Measurements from ENCODE around the gene SLC17A7.

The SLC17A7 gene

DNA sequence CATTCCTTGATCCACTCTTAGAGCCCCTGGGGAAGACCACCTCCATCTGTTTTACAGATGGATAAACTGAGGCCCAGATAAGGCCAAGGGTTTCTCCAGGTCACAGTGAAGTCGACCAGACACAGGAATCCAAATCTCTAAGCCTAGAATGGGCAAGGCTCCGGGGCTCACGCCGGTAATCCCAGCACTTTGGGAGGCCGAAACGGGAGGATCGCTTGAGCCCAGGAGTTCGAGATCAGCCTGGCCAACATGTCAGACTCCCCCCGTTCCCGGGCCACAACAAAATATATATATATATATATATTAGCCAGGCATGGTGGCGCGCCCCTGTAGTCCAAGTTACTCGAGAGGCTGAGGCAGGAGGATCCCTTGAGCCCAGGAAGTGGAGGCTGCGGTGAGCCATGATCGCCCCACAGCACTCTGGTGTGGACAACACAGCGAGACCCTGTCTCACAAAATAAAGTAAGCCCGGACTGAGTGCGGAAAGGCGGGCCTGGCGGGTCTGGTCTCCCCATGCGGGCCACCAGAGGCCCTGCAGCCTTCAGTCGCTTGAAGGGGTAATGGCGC is 45.5 kb upstream of the SLC17A7 start:
- H3K36me3 ChIP-seq (ENCODE audit: insufficient read depth, insufficient read length, low read length) = peaks cover 42% of the 10 kb centered on the region
- H3K9ac ChIP-seq (ENCODE audit: insufficient read length, low read depth) = peak overlapping the region; percentile 71
- H3K4me1 ChIP-seq (ENCODE audit: insufficient read depth, insufficient read length) = peaks cover 3% of the 10 kb centered on the region
- TF ChIP-seq SUZ12 (IDR thresholded peaks at IDR 0.05; ENCODE audit: extremely low read depth, insufficient read depth, insufficient read length) = no peak
- no peak for TF ChIP-seq ZNF274 (IDR thresholded peaks at IDR 0.05; ENCODE audit: low read depth, low read length)
- TF ChIP-seq YY1 (IDR thresholded peaks at IDR 0.05; ENCODE audit: insufficient read depth, insufficient read length) = no peak
- peak overlapping the region; percentile 25 for H3K4me3 ChIP-seq (ENCODE audit: insufficient read length, low read depth)
- H3K9me3 ChIP-seq (ENCODE audit: insufficient read depth, low read length) = no peaks in the 10 kb centered on the region
- H3K27me3 ChIP-seq (ENCODE audit: insufficient read depth, insufficient read length) = no peaks in the 10 kb centered on the region
- DNase-seq (ENCODE audit: low read depth, low spot score) = no peak

DNA sequence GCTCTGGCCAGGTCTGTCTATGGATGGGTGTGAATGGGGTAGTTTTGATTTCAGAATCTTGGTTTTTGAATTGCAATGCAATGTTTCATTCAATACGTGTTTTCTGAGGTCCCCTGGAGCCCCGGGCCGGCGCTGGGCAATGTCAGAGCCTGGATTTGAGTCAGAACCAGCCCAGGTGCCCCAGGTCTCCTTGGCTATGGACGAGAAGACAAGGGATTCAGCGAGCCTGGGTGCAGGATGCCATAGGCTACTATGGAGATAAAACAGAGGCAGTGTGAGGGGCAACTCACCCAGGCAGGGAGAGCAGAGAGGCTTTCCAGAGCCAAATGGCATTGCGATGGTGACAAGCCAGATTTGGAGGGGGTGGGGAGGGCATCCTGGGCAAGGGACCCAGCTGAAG is 44.9 kb upstream of the SLC17A7 start:
- Histone ChIP-seq H3K4me1 (ENCODE audit: insufficient read depth, insufficient read length) (peaks cover 3% of the 10 kb centered on the region), H3K4me3 (ENCODE audit: insufficient read length, low read depth) (no peak overlapping the region), H3K9me3 (ENCODE audit: insufficient read depth, low read length) (no peaks in the 10 kb centered on the region), H3K36me3 (ENCODE audit: insufficient read depth, insufficient read length, low read length) (peaks cover 37% of the 10 kb centered on the region), H3K9ac (ENCODE audit: insufficient read length, low read depth) (peak overlapping the region; percentile 33), H3K27me3 (ENCODE audit: insufficient read depth, insufficient read length) (no peaks in the 10 kb centered on the region)
- no peak for TF ChIP-seq ZNF274 (IDR thresholded peaks at IDR 0.05; ENCODE audit: low read depth, low read length)
- DNase-seq (ENCODE audit: low read depth, low spot score) = no peak

DNA sequence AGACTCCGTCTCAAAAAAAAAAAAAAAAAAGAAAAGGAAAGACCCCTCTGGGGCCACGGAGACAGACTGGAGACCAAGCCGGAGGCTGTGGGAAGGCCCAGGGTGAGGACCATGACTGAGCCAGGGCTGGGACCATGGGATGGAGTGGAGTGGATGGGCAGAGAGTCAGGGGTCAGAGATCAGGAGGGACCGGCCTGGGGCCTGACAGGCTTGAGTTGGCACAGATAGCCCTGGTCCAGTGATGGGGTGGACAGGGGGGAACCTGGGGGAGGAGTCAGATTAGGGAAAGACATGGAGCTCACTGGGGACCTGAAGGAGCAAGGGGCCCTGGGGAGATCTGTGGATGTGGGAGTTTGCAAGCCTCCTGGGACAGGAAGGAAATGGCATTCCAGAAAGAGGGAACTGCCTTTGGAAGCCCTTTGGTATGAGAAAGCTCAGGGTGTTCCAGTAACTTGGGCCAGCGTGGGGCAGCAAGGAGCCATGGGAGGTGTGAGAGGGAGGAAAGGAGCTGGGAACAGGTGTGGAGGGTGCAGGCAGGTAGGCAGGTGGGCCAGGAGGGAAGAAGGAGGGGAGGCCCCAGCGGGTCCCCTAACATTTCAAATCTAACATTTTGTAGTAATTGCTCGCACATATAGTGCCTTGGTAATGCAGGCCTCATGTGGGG is 39.8 kb upstream of the SLC17A7 start:
- H3K9me3 ChIP-seq (ENCODE audit: insufficient read depth, low read length) = no peaks in the 10 kb centered on the region
- H3K27me3 ChIP-seq (ENCODE audit: insufficient read depth, insufficient read length) = no peaks in the 10 kb centered on the region
- no peak for DNase-seq (ENCODE audit: low read depth, low spot score)
- peak overlapping the region; percentile 32 for H3K9ac ChIP-seq (ENCODE audit: insufficient read length, low read depth)
- no peaks in the 10 kb centered on the region for H3K36me3 ChIP-seq (ENCODE audit: insufficient read depth, insufficient read length, low read length)
- no peak for TF ChIP-seq SUZ12 (IDR thresholded peaks at IDR 0.05; ENCODE audit: extremely low read depth, insufficient read depth, insufficient read length)
- no peak for TF ChIP-seq ZNF274 (IDR thresholded peaks at IDR 0.05; ENCODE audit: low read depth, low read length)
- no peak for TF ChIP-seq YY1 (IDR thresholded peaks at IDR 0.05; ENCODE audit: insufficient read depth, insufficient read length)
- peaks cover 4% of the 10 kb centered on the region for H3K4me1 ChIP-seq (ENCODE audit: insufficient read depth, insufficient read length)
- no peak overlapping the region for H3K4me3 ChIP-seq (ENCODE audit: insufficient read length, low read depth)

DNA sequence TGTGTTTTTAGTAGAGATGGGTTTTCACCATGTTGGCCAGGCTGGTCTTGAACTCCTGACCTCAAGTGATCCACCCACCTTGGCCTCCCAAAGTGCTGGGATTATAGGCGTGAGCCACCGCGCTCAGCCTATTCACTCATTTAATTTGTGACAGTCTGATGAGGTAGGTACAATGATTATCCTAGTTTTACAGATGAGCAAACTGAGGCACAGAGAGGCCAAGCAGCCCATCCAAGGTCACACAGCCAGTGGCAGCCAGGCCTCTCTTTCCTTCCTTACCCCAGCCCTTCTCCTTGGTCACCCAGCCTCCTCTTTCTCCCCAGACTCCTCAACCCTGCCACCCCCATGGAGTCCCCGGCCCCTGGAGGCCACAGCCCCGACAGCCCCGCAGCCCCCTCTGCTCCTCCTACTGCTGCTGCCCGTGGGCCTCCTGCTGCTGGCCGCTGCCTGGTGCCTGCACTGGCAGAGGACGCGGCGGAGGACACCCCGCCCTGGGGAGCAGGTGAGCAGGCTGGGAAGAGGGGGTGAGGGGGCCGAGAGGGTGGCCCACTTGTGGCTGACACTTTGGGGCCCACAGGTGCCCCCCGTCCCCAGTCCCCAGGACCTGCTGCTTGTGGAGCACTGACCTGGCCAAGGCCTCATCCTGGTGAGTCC is 38.8 kb upstream of the SLC17A7 start:
- Histone ChIP-seq H3K4me1 (ENCODE audit: insufficient read depth, insufficient read length) (peaks cover 4% of the 10 kb centered on the region), H3K4me3 (ENCODE audit: insufficient read length, low read depth) (no peak overlapping the region), H3K9ac (ENCODE audit: insufficient read length, low read depth) (no peak overlapping the region), H3K36me3 (ENCODE audit: insufficient read depth, insufficient read length, low read length) (no peaks in the 10 kb centered on the region), H3K9me3 (ENCODE audit: insufficient read depth, low read length) (no peaks in the 10 kb centered on the region), H3K27me3 (ENCODE audit: insufficient read depth, insufficient read length) (peaks cover 1% of the 10 kb centered on the region)
- no peak for DNase-seq (ENCODE audit: low read depth, low spot score)
- TF ChIP-seq SUZ12 (IDR thresholded peaks at IDR 0.05; ENCODE audit: extremely low read depth, insufficient read depth, insufficient read length) = no peak
- no peak for TF ChIP-seq ZNF274 (IDR thresholded peaks at IDR 0.05; ENCODE audit: low read depth, low read length)
- no peak for TF ChIP-seq YY1 (IDR thresholded peaks at IDR 0.05; ENCODE audit: insufficient read depth, insufficient read length)

DNA sequence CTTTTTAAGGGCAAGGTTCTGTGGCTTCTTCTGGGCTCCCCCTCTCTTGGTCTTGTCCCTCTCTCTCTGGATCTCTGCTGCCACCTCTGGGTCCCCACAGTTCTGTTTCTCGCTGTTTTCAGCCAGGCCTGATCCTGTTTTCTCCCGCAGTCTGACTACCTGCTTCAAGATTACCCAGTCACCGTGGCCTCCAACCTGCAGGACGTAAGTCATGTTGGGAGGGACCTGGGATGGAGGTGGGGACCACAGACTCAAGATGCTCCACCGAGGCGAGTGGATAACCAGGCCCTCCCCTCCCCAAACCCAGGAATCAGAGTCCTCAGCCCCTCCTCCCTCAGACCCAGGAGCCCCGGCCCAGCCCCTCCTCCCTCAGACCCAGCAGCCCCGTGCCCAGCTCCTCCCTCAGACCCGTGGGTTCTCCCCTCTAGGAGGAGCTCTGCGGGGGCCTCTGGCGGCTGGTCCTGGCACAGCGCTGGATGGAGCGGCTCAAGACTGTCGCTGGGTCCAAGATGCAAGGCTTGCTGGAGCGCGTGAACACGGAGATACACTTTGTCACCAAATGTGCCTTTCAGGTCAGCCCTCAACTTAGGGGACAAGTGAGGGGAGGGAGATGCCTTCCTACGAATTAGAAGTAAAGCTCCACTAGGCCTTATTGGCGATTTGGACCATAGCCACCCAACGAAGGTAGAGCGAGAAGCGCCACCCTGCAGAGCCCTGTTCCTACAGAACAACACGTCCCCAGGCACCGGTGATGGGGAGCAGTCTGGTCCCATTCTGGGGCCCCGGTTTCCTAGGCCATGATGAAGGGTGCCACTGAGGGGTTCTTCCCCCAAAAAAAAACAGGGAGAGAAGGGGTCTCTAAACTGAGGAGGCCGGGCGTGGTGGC is 34.9 kb upstream of the SLC17A7 start:
- H3K4me3 ChIP-seq (ENCODE audit: insufficient read length, low read depth) = no peak overlapping the region
- no peak overlapping the region for H3K9ac ChIP-seq (ENCODE audit: insufficient read length, low read depth)
- H3K9me3 ChIP-seq (ENCODE audit: insufficient read depth, low read length) = no peaks in the 10 kb centered on the region

DNA sequence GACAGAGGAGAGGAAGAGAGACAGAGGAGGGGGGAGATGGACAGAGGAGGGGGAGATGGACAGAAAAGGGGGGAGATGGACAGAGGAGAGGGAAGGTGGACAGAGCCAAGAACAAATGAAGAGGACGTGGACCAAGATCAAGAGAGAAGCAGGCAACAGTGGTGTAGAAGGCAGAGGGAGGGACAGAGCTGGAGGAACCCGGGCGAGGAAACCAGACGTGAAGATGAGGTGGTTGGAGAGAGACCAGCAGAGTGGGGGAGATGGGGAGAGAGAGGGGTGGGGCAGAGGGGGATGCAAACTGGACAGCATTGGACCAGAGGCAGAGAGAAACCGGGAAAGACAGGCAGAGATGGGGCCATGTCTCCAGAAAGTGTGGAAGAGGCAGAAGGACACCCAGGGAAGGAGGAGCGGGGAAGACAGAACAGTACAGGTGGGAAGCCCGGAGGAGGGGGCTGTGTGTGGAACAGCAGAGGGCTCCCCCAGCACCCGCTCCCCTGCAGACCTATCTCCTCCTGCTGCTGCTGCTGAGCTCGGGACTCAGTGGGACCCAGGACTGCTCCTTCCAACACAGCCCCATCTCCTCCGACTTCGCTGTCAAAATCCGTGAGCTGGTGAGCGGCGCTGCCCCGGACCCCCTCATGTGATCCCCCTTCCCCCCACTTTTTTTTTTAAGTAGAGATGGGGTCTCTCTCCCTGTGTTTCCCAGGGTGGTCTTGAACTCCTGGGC is 34.0 kb upstream of the SLC17A7 start:
- H3K9me3 ChIP-seq (ENCODE audit: insufficient read depth, low read length) = no peaks in the 10 kb centered on the region
- no peak overlapping the region for H3K9ac ChIP-seq (ENCODE audit: insufficient read length, low read depth)
- peaks cover 5% of the 10 kb centered on the region for H3K36me3 ChIP-seq (ENCODE audit: insufficient read depth, insufficient read length, low read length)
- TF ChIP-seq SUZ12 (IDR thresholded peaks at IDR 0.05; ENCODE audit: extremely low read depth, insufficient read depth, insufficient read length) (no peak), YY1 (IDR thresholded peaks at IDR 0.05; ENCODE audit: insufficient read depth, insufficient read length) (no peak), ZNF274 (IDR thresholded peaks at IDR 0.05; ENCODE audit: low read depth, low read length) (no peak)
- H3K27me3 ChIP-seq (ENCODE audit: insufficient read depth, insufficient read length) = peaks cover 8% of the 10 kb centered on the region
- H3K4me1 ChIP-seq (ENCODE audit: insufficient read depth, insufficient read length) = peaks cover 4% of the 10 kb centered on the region
- DNase-seq (ENCODE audit: low read depth, low spot score) = no peak
- H3K4me3 ChIP-seq (ENCODE audit: insufficient read length, low read depth) = no peak overlapping the region

More for the DNA sequence above, 34.9 kb upstream of the SLC17A7 start:
- peaks cover 6% of the 10 kb centered on the region for H3K4me1 ChIP-seq (ENCODE audit: insufficient read depth, insufficient read length)
- H3K36me3 ChIP-seq (ENCODE audit: insufficient read depth, insufficient read length, low read length) = no peaks in the 10 kb centered on the region
- TF ChIP-seq YY1 (IDR thresholded peaks at IDR 0.05; ENCODE audit: insufficient read depth, insufficient read length) (no peak), ZNF274 (IDR thresholded peaks at IDR 0.05; ENCODE audit: low read depth, low read length) (no peak), SUZ12 (IDR thresholded peaks at IDR 0.05; ENCODE audit: extremely low read depth, insufficient read depth, insufficient read length) (no peak)
- DNase-seq (ENCODE audit: low read depth, low spot score) = no peak
- H3K27me3 ChIP-seq (ENCODE audit: insufficient read depth, insufficient read length) = peaks cover 8% of the 10 kb centered on the region

Measured in NT2/D1 (cell line).